ENCODE measurements around the gene PAX5. TPM values are rescaled to one million over a fixed set of nuclear protein-coding genes. Genes with fewer than 3 reads are reported as not detected.

PAX5 gene
- total RNA-seq, 4 donors from 2014 or later, result 0.55 TPM; not detected in 3

DNA sequence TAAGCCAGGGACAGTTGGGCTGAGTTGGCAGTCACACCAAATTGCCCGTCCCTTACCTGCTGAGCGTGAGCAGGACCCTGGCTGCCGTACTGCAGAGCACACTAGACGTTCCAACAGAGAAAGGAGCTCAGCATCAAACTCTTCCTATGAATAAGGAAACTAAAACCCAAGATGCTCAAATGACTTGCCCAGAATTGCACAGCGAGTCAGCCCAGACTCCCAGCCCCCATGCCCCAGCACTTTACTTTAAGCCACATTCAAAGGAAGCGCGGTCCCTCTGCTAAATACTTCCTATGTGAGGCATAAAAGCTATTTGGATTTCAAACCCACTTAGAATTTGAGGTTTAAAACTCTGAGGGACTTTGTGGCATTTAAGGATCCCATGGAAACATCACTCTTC lies 23.9 kb downstream of the PAX5 start:
- Histone ChIP-seq H3K9me3 (no peaks in the 10 kb centered on the region), H3K36me3 (no peaks in the 10 kb centered on the region), H3K4me3 (no peak overlapping the region), H3K4me1 (no peaks in the 10 kb centered on the region), H3K27me3 (peaks cover 0 to 21% of the 10 kb centered on the region in 2 donors), H3K27ac (no peak overlapping the region)
- no peak for TF ChIP-seq POLR2A (IDR thresholded peaks at IDR 0.05)
- TF ChIP-seq, protein P1, sequence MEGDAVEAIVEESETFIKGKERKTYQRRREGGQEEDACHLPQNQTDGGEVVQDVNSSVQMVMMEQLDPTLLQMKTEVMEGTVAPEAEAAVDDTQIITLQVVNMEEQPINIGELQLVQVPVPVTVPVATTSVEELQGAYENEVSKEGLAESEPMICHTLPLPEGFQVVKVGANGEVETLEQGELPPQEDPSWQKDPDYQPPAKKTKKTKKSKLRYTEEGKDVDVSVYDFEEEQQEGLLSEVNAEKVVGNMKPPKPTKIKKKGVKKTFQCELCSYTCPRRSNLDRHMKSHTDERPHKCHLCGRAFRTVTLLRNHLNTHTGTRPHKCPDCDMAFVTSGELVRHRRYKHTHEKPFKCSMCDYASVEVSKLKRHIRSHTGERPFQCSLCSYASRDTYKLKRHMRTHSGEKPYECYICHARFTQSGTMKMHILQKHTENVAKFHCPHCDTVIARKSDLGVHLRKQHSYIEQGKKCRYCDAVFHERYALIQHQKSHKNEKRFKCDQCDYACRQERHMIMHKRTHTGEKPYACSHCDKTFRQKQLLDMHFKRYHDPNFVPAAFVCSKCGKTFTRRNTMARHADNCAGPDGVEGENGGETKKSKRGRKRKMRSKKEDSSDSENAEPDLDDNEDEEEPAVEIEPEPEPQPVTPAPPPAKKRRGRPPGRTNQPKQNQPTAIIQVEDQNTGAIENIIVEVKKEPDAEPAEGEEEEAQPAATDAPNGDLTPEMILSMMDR (IDR thresholded peaks at IDR 0.05), result no peak
- intact Hi-C loops (cut with DNase I; ENCODE audit: low total_unique reads), result no loop called here
- DNase-seq, result no peak

DNA sequence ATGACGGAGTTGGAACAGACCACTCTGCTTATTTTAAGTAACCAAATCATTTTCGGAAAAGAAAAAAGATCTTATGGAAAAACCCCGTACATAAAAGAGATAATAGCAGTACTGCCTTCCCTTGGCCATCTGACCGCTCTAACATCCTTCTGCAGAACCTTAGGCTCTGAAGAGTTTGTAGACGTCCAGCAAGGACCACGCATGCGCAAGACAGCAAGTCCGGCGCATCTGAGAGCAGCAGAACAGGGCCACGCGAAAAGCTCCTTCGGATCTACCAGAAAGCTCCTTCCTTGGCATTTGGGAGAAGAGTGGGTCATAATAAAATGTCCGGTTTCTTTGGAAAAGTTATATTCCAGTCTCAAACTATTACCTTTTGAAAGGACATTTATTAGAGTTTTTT lies 26.8 kb downstream of the PAX5 start:
- no peaks in the 10 kb centered on the region for H3K9me3 ChIP-seq
- H3K36me3 ChIP-seq, result no peaks in the 10 kb centered on the region
- DNase-seq, result no peak
- TF ChIP-seq POLR2A (IDR thresholded peaks at IDR 0.05), result no peak
- TF ChIP-seq, protein P1 (IDR thresholded peaks at IDR 0.05), result no peak
- H3K4me3 ChIP-seq, result no peak overlapping the region
- intact Hi-C loops (cut with DNase I; ENCODE audit: low total_unique reads), result no loop called here
- no peak overlapping the region for H3K27ac ChIP-seq
- peaks cover 0 to 42% of the 10 kb centered on the region in 2 donors for H3K27me3 ChIP-seq
- no peaks in the 10 kb centered on the region for H3K4me1 ChIP-seq

DNA sequence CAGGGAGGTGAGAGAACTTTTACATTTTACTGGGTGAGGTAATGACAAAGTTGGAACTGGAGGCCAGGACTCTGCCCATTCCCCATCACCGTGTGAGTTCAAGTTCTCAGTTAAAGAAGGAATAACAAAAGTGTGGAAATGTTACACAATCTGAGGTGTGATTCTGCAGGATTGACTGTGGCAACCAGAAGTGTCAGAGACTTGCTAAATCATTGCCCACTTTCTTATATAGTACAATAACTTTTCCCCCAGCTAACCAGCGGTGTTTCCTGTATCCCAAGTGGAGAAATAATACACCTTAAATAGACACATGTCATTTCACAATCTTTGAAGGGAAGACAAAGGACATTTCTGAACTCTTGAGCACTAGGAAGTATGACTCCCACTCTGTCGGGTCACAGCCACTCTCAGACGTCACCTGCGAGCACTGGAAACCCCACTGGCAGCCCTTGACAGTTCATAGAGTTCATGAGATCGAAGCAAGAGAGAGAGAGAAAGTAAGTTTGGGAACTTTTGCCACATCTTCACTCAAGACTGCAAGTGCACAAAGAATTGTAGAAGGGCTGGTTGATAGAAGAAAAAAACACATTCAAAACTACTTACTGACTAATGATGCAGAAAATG lies 28.4 kb downstream of the PAX5 start:
- no peak overlapping the region for H3K4me3 ChIP-seq

DNA sequence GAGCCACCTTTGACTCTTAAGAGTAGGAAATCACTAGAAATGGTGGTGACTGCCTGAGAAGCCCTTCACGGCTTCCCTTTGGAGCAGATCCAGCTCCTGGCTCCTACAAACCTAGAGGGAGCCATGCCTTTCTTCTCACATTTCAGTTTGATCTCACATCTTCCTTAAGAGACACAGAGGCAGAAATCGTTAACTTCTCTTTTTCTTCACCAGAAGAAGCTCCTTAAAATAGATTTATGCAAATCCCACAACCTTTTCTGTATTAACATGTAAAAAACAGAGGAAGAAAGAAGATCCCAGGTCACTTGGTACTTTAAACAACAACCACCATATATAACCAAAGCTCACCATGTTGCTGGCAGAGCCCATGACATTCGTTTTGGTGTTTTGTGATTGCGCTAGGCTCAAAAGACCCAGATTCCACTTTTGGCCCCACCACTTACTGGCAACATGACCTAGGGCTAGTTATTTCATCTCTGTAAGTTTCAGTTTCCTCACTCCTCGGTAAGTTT lies 29.6 kb downstream of the PAX5 start:
- no peaks in the 10 kb centered on the region for H3K9me3 ChIP-seq
- no peak for TF ChIP-seq POLR2A (IDR thresholded peaks at IDR 0.05)
- TF ChIP-seq, protein P1 (IDR thresholded peaks at IDR 0.05), result no peak
- peaks cover 0 to 55% of the 10 kb centered on the region in 2 donors for H3K27me3 ChIP-seq
- no peak overlapping the region for H3K27ac ChIP-seq
- H3K4me3 ChIP-seq, result no peak overlapping the region
- no peak for DNase-seq
- H3K36me3 ChIP-seq, result no peaks in the 10 kb centered on the region
- intact Hi-C loops (cut with DNase I; ENCODE audit: low total_unique reads), result no loop called here
- no peaks in the 10 kb centered on the region for H3K4me1 ChIP-seq

More for the DNA sequence above, 28.4 kb downstream of the PAX5 start:
- no peaks in the 10 kb centered on the region for H3K9me3 ChIP-seq
- intact Hi-C loops (cut with DNase I; ENCODE audit: low total_unique reads), result no loop called here
- H3K4me1 ChIP-seq, result no peaks in the 10 kb centered on the region
- no peaks in the 10 kb centered on the region for H3K36me3 ChIP-seq
- peaks cover 0 to 49% of the 10 kb centered on the region in 2 donors for H3K27me3 ChIP-seq
- no peak overlapping the region for H3K27ac ChIP-seq
- TF ChIP-seq, protein P1 (IDR thresholded peaks at IDR 0.05), result no peak
- no peak for TF ChIP-seq POLR2A (IDR thresholded peaks at IDR 0.05)
- DNase-seq, result no peak

DNA sequence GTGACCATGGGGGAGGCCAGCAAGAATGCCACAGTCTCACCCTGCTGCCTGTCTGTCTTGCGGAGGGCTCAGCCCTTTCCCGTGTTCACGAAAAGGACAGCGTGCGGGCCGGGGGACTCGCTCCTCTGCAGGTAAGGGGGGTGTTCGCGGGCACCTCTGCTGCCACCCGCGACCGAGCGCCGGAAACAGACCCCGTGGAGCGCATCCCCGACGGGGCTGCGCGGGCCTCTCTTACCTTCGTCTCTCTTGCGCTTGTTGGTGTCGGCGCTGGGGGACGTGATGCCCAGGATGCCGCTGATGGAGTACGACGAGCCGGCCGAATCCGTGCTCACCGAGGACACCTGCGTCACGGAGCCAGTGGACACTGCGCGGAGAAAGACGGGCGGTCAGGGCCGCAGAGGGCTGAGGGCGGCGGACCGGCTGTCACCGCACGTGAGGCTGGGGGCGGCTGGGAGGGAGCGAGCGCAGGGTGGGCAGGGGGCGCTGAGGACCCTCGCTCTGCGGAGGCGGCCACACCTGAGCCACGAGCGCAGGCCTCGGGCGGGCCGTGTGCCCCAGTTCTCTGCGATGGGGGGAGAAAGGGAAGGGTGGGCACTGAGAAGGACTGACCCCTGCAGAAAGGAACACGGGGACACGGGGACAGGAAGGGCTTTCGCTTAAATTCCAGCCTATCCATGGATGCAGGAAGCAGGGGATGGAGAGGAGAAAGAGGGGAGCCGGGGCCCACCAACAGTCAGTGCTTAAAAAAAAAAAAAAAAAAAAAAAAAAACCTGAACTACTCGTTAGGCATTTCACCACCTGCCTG lies 31.5 kb downstream of the PAX5 start:
- Histone ChIP-seq H3K4me3 (no peak overlapping the region), H3K4me1 (no peaks in the 10 kb centered on the region), H3K9me3 (no peaks in the 10 kb centered on the region), H3K27me3 (peaks cover 0 to 45% of the 10 kb centered on the region in 2 donors), H3K27ac (no peak overlapping the region), H3K36me3 (no peaks in the 10 kb centered on the region)
- TF ChIP-seq, protein P1 (IDR thresholded peaks at IDR 0.05), result no peak
- no peak for TF ChIP-seq POLR2A (IDR thresholded peaks at IDR 0.05)
- intact Hi-C loops (cut with DNase I; ENCODE audit: low total_unique reads), result no loop called here
- no peak for DNase-seq

All from uterus (tissue), 4 donors.